K562 (cell line): ENCODE measurements around the gene MYL10. TPM values are rescaled to one million over a fixed set of nuclear protein-coding genes. Genes with fewer than 3 reads are reported as not detected.

Experiments
- ATAC-seq: fragments of 200-7000 bp; cut with Tn5 transposase; 3 replicates; pipeline ENCODE4 v1.9.1; 2020; ENCODE audit warnings: moderate library complexity
- BruUV-seq: library from RNA; stranded (reverse); fragments of 400-500 nt; replicated peaks from 2 replicates; lab custom pipeline; 2021; lab: Mats Ljungman, UMichigan
- CTCF ChIA-PET: fragments of 300-600 bp; formaldehyde crosslinking; extraction: SDS; loops from one replicate; lab custom pipeline; 2021; ENCODE audit warnings: low intra/inter-chr PET ratio; lab: Yijun Ruan, JAX
- POLR2A ChIA-PET: fragments of 300-600, 350-650 bp; sonication (Branson Sonifier 250); formaldehyde crosslinking; extraction: SDS; loops from one replicate; lab custom pipeline; 2021; ENCODE audit warnings: antibody characterized with exemption, inconsistent platforms; lab: Yijun Ruan, JAX
- DNase-seq, 4 experiments: peaks; one replicate each; pipeline versions ENCODE4 v3.0.0 to v3.0.0-alpha.2; 2011 to 2018; ENCODE audit warnings: low spot score in 3 of 4, mixed read lengths in 3 of 4; ENCODE audit errors: extremely low read depth in 1 of 4
- FAIRE-seq: peaks from 2 replicates; lab custom pipeline; 2011; peaks lifted over from hg19 to GRCh38; lab: Jason Lieb, UNC
- H2AFZ ChIP-seq: 2 replicates; pipeline ENCODE4 v1.6.0; 2011; ENCODE audit warnings: low read depth, low read length, control low read depth, inconsistent platforms
- H3K27ac ChIP-seq: fragments of 200-600 bp; 3 replicates; pipeline ENCODE4 v1.8.0; 2011; ENCODE audit warnings: low read depth, mild to moderate bottlenecking, control low read depth, inconsistent platforms, low read length, moderate library complexity, mixed read lengths; ENCODE audit errors: extremely low read depth
- H3K27me3 ChIP-seq, 2 experiments: fragments of 300-600 bp in 1 of 2; 2 replicates in 1 of 2; 3 replicates in 1 of 2; pipeline versions ENCODE4 v1.6.0 to v1.8.0; 2011; ENCODE audit warnings: inconsistent platforms in 2 of 2, low read length in 2 of 2, mild to moderate bottlenecking in 1 of 2, mixed read lengths in 1 of 2, moderate library complexity in 1 of 2; ENCODE audit not compliant: control insufficient read depth in 2 of 2, insufficient read depth in 2 of 2
- H3K36me3 ChIP-seq: fragments of 300-600 bp; 3 replicates; pipeline ENCODE4 v1.8.0; 2011; ENCODE audit warnings: mild to moderate bottlenecking, low read length, inconsistent platforms; ENCODE audit not compliant: control insufficient read depth, insufficient read depth
- H3K4me1 ChIP-seq, 2 experiments: fragments of 200-600 bp in 1 of 2; replicated peaks in 1 of 2; 2 replicates in 1 of 2; 3 replicates in 1 of 2; pipeline versions ENCODE4 v1.5.1 to v1.8.0; 2011; ENCODE audit warnings: inconsistent platforms in 2 of 2, low read length in 2 of 2, mild to moderate bottlenecking in 1 of 2, mixed read lengths in 1 of 2, moderate library complexity in 1 of 2; ENCODE audit not compliant: control insufficient read depth in 2 of 2, insufficient read depth in 2 of 2
- H3K4me2 ChIP-seq: 2 replicates; pipeline ENCODE4 v1.6.1; 2011; ENCODE audit warnings: low read length, control low read depth, inconsistent platforms, mixed read lengths; ENCODE audit not compliant: insufficient read depth
- H3K4me3 ChIP-seq: fragments of 200-600 bp; sonication (generic), shearing (Covaris generic); 2 replicates; pipeline ENCODE4 v1.5.1; 2016; ENCODE audit warnings: control low read depth, inconsistent platforms
- H3K79me2 ChIP-seq: fragments of 200-600 bp; 3 replicates; pipeline ENCODE4 v1.8.0; 2011; ENCODE audit warnings: low read length, inconsistent platforms; ENCODE audit not compliant: control insufficient read depth, insufficient read depth
- H3K9ac ChIP-seq, 2 experiments: 2 replicates each; pipeline versions ENCODE4 v1.6.0 to v1.6.1; 2011; ENCODE audit warnings: low read depth in 2 of 2, low read length in 2 of 2, control low read depth in 1 of 2, inconsistent platforms in 1 of 2, mild to moderate bottlenecking in 1 of 2, mixed read lengths in 1 of 2; ENCODE audit not compliant: insufficient read depth in 1 of 2
- H3K9me1 ChIP-seq: one replicate; pipeline ENCODE4 v1.6.0; 2011; ENCODE audit warnings: inconsistent platforms, mild to moderate bottlenecking, low read length, moderate library complexity; ENCODE audit not compliant: control insufficient read depth, insufficient read depth
- H3K9me3 ChIP-seq: replicated peaks from 2 replicates; pipeline ENCODE4 v1.5.1; 2011; ENCODE audit warnings: low read depth, low read length, inconsistent platforms; ENCODE audit not compliant: control insufficient read depth, insufficient read depth
- H4K20me1 ChIP-seq: replicated peaks from 2 replicates; pipeline ENCODE4 v1.6.1; 2011; ENCODE audit warnings: low read length, inconsistent platforms, mixed read lengths; ENCODE audit not compliant: control insufficient read depth, insufficient read depth
- ARID2 ChIP-seq: fragments of 450-650 bp; IDR thresholded peaks from 2 replicates; pipeline ENCODE4 v1.6.1; 2017; ENCODE audit warnings: antibody characterized with exemption, mild to moderate bottlenecking
- BACH1 ChIP-seq: fragments of 200-800 bp; sonication (Bioruptor generic); IDR thresholded peaks from 2 replicates; pipeline ENCODE4 v1.6.1; 2016; ENCODE audit warnings: missing genetic modification characterization, missing compliant biosample characterization
- DIDO1 ChIP-seq: fragments of 450-650 bp; IDR thresholded peaks from 2 replicates; pipeline ENCODE4 v1.6.1; 2016; ENCODE audit warnings: low read depth, missing biosample characterization, missing genetic modification characterization
- GABPB2 ChIP-seq: fragments of 250-450 bp; sonication (Bioruptor Pico); conservative IDR thresholded peaks from 2 replicates; pipeline ENCODE4 v1.5.1; 2021; ENCODE audit warnings: mild to moderate bottlenecking
- KLF6 ChIP-seq: fragments of 250-450 bp; sonication (Bioruptor Pico); IDR thresholded peaks from 2 replicates; pipeline ENCODE4 v1.4.0; 2020; ENCODE audit warnings: mild to moderate bottlenecking, moderate library complexity, borderline replicate concordance
- NCOR1 ChIP-seq: fragments of 450-650 bp; IDR thresholded peaks from 2 replicates; pipeline ENCODE4 v1.6.1; 2016; ENCODE audit warnings: mild to moderate bottlenecking, moderate library complexity
- NR1H2 ChIP-seq: sonication (generic); formaldehyde crosslinking; IDR thresholded peaks from 2 replicates; pipeline ENCODE4 v1.4.0; 2020; ENCODE audit warnings: mild to moderate bottlenecking, missing genetic modification reagents
- PRDM10 ChIP-seq: fragments of 450-650 bp; IDR thresholded peaks from 2 replicates; pipeline ENCODE4 v1.6.1; 2018; ENCODE audit not compliant: partially characterized antibody
- RFX7 ChIP-seq: fragments of 250-450 bp; sonication (Bioruptor Pico); IDR thresholded peaks from 2 replicates; pipeline ENCODE4 v1.5.1; 2021; ENCODE audit warnings: mild to moderate bottlenecking
- RHOXF2B ChIP-seq: fragments of 250-450 bp; sonication (Bioruptor Pico); conservative IDR thresholded peaks from 2 replicates; pipeline ENCODE4 v1.5.1; 2021
- SMAD3 ChIP-seq: fragments of 450-650 bp; formaldehyde crosslinking; conservative IDR thresholded peaks from 2 replicates; pipeline ENCODE4 v1.4.0; 2020; ENCODE audit warnings: mild to moderate bottlenecking
- TBL1XR1 ChIP-seq, 2 experiments: IDR thresholded peaks; 2 replicates each; pipeline ENCODE4 v1.6.1; 2012; ENCODE audit warnings: improper control_type of control experiment in 2 of 2, low read length in 2 of 2, mild to moderate bottlenecking in 1 of 2
- TRIM24 ChIP-seq, 2 experiments: fragments of 450-650 bp; IDR thresholded peaks; 2 replicates each; pipeline ENCODE4 v1.6.1; 2016
- ZNF655 ChIP-seq: fragments of 250-450 bp; sonication (Bioruptor Pico); IDR thresholded peaks from 2 replicates; pipeline ENCODE4 v1.5.0; 2021
- WGBS: fragments of 100-300 bp; shearing (Covaris generic); methylation state at CpG from one replicate; pipeline ENCODE4 v1.1.6; 2016; ENCODE audit warnings: low coverage, mixed read lengths; ENCODE audit not compliant: insufficient coverage; ENCODE audit errors: missing lambda C conversion rate; 5-methylcytosine and 5-hydroxymethylcytosine counted together
- in situ Hi-C: fragments of 300-500 bp; cut with MboI; formaldehyde crosslinking; loops from 4 replicates; pipeline ENCODE4 v1.15.0; 2018; ENCODE audit warnings: inconsistent platforms, mixed read lengths
- intact Hi-C: fragments of 100-400 bp; cut with micrococcal nuclease; formaldehyde crosslinking; loops from 2 replicates; pipeline ENCODE4 v1.14.2; 2022
- polyA plus RNA-seq, 8 experiments: library from polyadenylated mRNA; depleted of rRNA in 4 of 8; stranded (reverse) in 5 of 8; unstranded in 3 of 8; fragments of >200 nt; fragmentation: Nextera tagmentation in 2 of 8; fragmentation: Illumina TruSeq in 1 of 8; extraction: Ambion mirVana in 2 of 8; extraction: Trizol in 1 of 8; gene quantifications; 2 replicates each; pipeline versions ENCODE4 v1.2.1 to v1.2.3, GENCODE V29; 2011 to 2014; ENCODE audit warnings: inconsistent platforms in 1 of 8, missing spikeins in 1 of 8
- total RNA-seq, 7 experiments: library from RNA; depleted of rRNA in 6 of 7; stranded (reverse); fragments of >200 nt in 6 of 7; fragmentation: Illumina TruSeq in 2 of 7; extraction: Trizol in 2 of 7; gene quantifications; 2 replicates each; pipeline versions ENCODE4 v1.2.1 to v1.2.3, GENCODE V29; 2011 to 2021; ENCODE audit warnings: low replicate concordance in 1 of 7

The MYL10 gene
- total and polyA plus RNA-seq, 9 of the 15 experiments (the other 6 are each of a cell fraction or from before 2014, with no cell fraction given) = not detected

DNA sequence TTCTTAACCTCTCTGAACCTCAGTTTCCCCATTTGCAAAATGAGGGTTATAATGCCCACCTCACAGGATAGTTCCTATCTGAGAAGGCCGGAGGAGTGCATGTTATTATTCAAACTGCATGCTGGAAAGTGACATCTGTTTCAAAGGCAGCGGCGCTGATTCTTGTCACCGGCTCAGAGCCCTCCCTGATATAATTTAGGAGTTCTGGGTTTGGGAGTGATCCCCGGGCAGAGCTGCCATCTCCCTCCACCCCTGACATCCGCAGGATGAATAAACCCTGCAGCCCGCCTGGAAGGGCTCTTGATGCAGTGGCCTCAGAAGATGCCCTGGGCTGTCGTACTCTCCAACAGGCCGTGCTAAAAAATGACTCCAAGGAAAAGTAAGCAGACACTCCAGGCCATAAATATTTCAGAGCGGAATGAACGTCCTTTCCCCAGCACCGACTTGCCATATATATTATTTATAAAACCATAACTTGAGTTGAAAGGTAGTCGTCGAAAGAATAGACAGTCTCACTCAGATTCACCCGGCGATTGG lies 47.0 kb upstream of the MYL10 start:
- in situ Hi-C loops = no loop called here

More for the DNA sequence above, 47.0 kb upstream of the MYL10 start:
- Histone ChIP-seq H3K9me3 (no peaks in the 10 kb centered on the region), H3K79me2 (no peaks in the 10 kb centered on the region), H3K36me3 (no peaks in the 10 kb centered on the region), H2AFZ (no peak overlapping the region), H3K9ac (no peak overlapping the region), H3K27me3 (peaks cover 0 to 15% of the 10 kb centered on the region in 2 experiments; a peak in 2 of 5 replicates), H3K4me3 (no peak overlapping the region), H3K27ac (no peak overlapping the region), H3K9me1 (no peaks in the 10 kb centered on the region), H4K20me1 (no peaks in the 10 kb centered on the region), H3K4me1 (peaks cover 0 to 11% of the 10 kb centered on the region in 2 experiments; a peak in 1 of 5 replicates), H3K4me2 (no peak overlapping the region)
- DNase-seq (no peak), FAIRE-seq (no peak), ATAC-seq (no peak)
- ChIA-PET POLR2A (interaction anchor here (0.6 to 1.6 kb wide), 2 partner anchors 8 to 38 kb away, joined by 4 to 5 read pairs; no protein-coding TSS in a partner anchor), CTCF (no interaction called here)
- TF ChIP-seq DIDO1 (no peak), RHOXF2B (CRISPR knock-in tag) (no peak), ARID2 (no peak), TBL1XR1 (IDR thresholded peaks at IDR 0.05; ENCODE audit: low read length in 2 of 2) (no peak), NR1H2 (CRISPR knock-in tag) (no peak), GABPB2 (CRISPR knock-in tag) (no peak), SMAD3 (CRISPR knock-in tag) (no peak), RFX7 (CRISPR knock-in tag) (no peak), BACH1 (no peak), PRDM10 (no peak), ZNF655 (no peak), TRIM24 (IDR thresholded peaks at IDR 0.05) (no peak), NCOR1 (no peak), KLF6 (CRISPR knock-in tag) (no peak)
- intact Hi-C loops = loop anchor here (2.0 to 5.0 kb wide), 2 partner anchors 74 to 133 kb away; no protein-coding TSS in a partner anchor
- BruUV-seq = no TSS peak
- 38% methylated on average over 16 of the region's 16 CpGs for WGBS
